PC-9 (cell line): ENCODE measurements around the gene S100A9. TPM values are rescaled to one million over a fixed set of nuclear protein-coding genes. Genes with fewer than 3 reads are reported as not detected.

Source experiments
- BruUV-seq: library from RNA; stranded (reverse); fragments of 400-500 nt; replicated peaks from 2 replicates; lab custom pipeline; 2021; lab: Mats Ljungman, UMichigan
- CTCF ChIA-PET: fragments of 300-600 bp; sonication (Branson Sonifier 250); formaldehyde crosslinking; loops from one replicate; lab custom pipeline; 2022; ENCODE audit warnings: antibody characterized with exemption; lab: Charles Lee
- POLR2A ChIA-PET: fragments of 300-600 bp; sonication (Branson Sonifier 250); formaldehyde crosslinking; loops from one replicate; lab custom pipeline; 2022; ENCODE audit warnings: antibody characterized with exemption; ENCODE audit not compliant: unreplicated experiment; lab: Charles Lee
- DNase-seq, 2 experiments: peaks; one replicate each; pipeline versions ENCODE4 v3.0.0 to v3.0.0-alpha.2; 2015 to 2022; ENCODE audit warnings: mixed read lengths in 1 of 2
- H2AFZ ChIP-seq: fragments of 200-600 bp; sonication (generic); 2 replicates; pipeline ENCODE4 v1.8.1; 2017; ENCODE audit warnings: antibody characterized with exemption
- H3F3A ChIP-seq: fragments of 200-600 bp; sonication (generic); 2 replicates; pipeline ENCODE4 v1.8.1; 2017; ENCODE audit warnings: antibody characterized with exemption, mild to moderate bottlenecking, low read depth; ENCODE audit not compliant: insufficient read depth
- H3K27ac ChIP-seq: fragments of 200-600 bp; sonication (generic); 2 replicates; pipeline ENCODE4 v1.6.1; 2016; ENCODE audit warnings: mixed run types
- H3K27me3 ChIP-seq: fragments of 200-600 bp; sonication (generic); 2 replicates; pipeline ENCODE4 v1.6.1; 2016; ENCODE audit warnings: low read depth, mixed run types; ENCODE audit not compliant: insufficient read depth
- H3K36me3 ChIP-seq: fragments of 200-600 bp; sonication (generic); 2 replicates; pipeline ENCODE4 v1.6.1; 2016; ENCODE audit warnings: low read depth, mixed run types
- H3K4me1 ChIP-seq: fragments of 200-600 bp; sonication (generic); replicated peaks from 2 replicates; pipeline ENCODE4 v1.6.1; 2016; ENCODE audit warnings: mixed run types; ENCODE audit not compliant: insufficient read depth
- H3K4me2 ChIP-seq: fragments of 200-600 bp; sonication (generic); 2 replicates; pipeline ENCODE4 v1.6.1; 2017; ENCODE audit warnings: mixed run types
- H3K4me3 ChIP-seq: fragments of 200-600 bp; sonication (generic); 2 replicates; pipeline ENCODE4 v1.6.1; 2016; ENCODE audit warnings: mixed run types
- H3K79me2 ChIP-seq: fragments of 200-600 bp; sonication (generic); 2 replicates; pipeline ENCODE4 v1.6.1; 2017; ENCODE audit warnings: low read depth, mixed run types
- H3K9me2 ChIP-seq: fragments of 200-600 bp; sonication (generic); 2 replicates; pipeline ENCODE4 v1.8.1; 2017; ENCODE audit warnings: mild to moderate bottlenecking; ENCODE audit not compliant: insufficient read depth
- H3K9me3 ChIP-seq: fragments of 200-600 bp; sonication (generic); 2 replicates; pipeline ENCODE4 v1.8.1; 2016; ENCODE audit warnings: low read depth; ENCODE audit not compliant: insufficient read depth
- H4K20me1 ChIP-seq: fragments of 200-600 bp; sonication (generic); 2 replicates; pipeline ENCODE4 v1.8.1; 2017; ENCODE audit not compliant: insufficient read depth
- CTCF ChIP-seq: fragments of 200-600 bp; sonication (generic); conservative IDR thresholded peaks from 2 replicates; pipeline ENCODE4 v1.6.1; 2017; ENCODE audit warnings: mixed run types, antibody characterized with exemption, mild to moderate bottlenecking, moderate library complexity
- EZH2 ChIP-seq: fragments of 200-600 bp; sonication (generic); IDR thresholded peaks from 2 replicates; pipeline ENCODE4 v1.8.0; 2017; ENCODE audit warnings: antibody characterized with exemption, low read depth
- intact Hi-C: fragments of 100-400 bp; cut with micrococcal nuclease; formaldehyde crosslinking; loops from one replicate; pipeline ENCODE4 v1.10.0; 2022; ENCODE audit not compliant: unreplicated experiment
- total RNA-seq: library from RNA; stranded (reverse); gene quantifications from 2 replicates; pipeline ENCODE4 v1.2.3, GENCODE V29; 2021

S100A9 gene
- total RNA-seq, 1 experiment from 2014 or later, result 4.3 TPM

- no peak overlapping the region for H2AFZ ChIP-seq
- no peak overlapping the region for H3K4me3 ChIP-seq
These were observed 7.2 kb upstream of the S100A9 start for GRCh38 chr1:153350321-153350957.

GRCh38 chr1:153352523-153352922, 5.1 kb upstream of the S100A9 start:
- no TSS peak for BruUV-seq
- peaks cover 3% of the 10 kb centered on the region; the same call in 1 of the 2 replicates for H3K9me3 ChIP-seq
- no peak overlapping the region for H3K4me2 ChIP-seq
- no peaks in the 10 kb centered on the region for H3K9me2 ChIP-seq
- no peak overlapping the region for H3K27ac ChIP-seq
- H3K36me3 ChIP-seq, result no peaks in the 10 kb centered on the region
- no peak for TF ChIP-seq EZH2
- peak; percentile 93 for TF ChIP-seq CTCF
- H3K4me3 ChIP-seq, result no peak overlapping the region
- peaks cover 8% of the 10 kb centered on the region; the same call in 1 of the 2 replicates for H3K27me3 ChIP-seq
- ChIA-PET POLR2A (no interaction called here), CTCF (interaction anchor here (0.6 to 1.5 kb wide), 4 partner anchors 143 to 224 kb away, joined by 3 to 5 read pairs (median 4); no protein-coding TSS in a partner anchor)
- DNase-seq, result peak; percentile 57 to 61
- H3F3A ChIP-seq, result peaks cover 31% of the 10 kb centered on the region
- no peaks in the 10 kb centered on the region for H3K79me2 ChIP-seq
- no peak overlapping the region for H2AFZ ChIP-seq
- no peaks in the 10 kb centered on the region for H4K20me1 ChIP-seq
- intact Hi-C loops, result loop anchor here (1.0 to 10.0 kb wide), 4 partner anchors 52 to 634 kb away; partner anchors contain the start of genes ILF2, NPR1, RAB13 and S100A2
- peaks cover 27% of the 10 kb centered on the region for H3K4me1 ChIP-seq

More at GRCh38 chr1:153350321-153350957, 7.2 kb upstream of the S100A9 start:
- intact Hi-C loops, result loop anchor here (5.0 to 10.0 kb wide), 2 partner anchors 217 to 324 kb away; partner anchors contain the start of genes ILF2, NPR1 and S100A2
- POLR2A ChIA-PET, result no interaction called here
- no peaks in the 10 kb centered on the region for H3K36me3 ChIP-seq
- BruUV-seq, result no TSS peak
- no peaks in the 10 kb centered on the region for H3K9me2 ChIP-seq
- H3K27me3 ChIP-seq, result peaks cover 11% of the 10 kb centered on the region; the same call in 1 of the 2 replicates
- H4K20me1 ChIP-seq, result no peaks in the 10 kb centered on the region
- H3K79me2 ChIP-seq, result no peaks in the 10 kb centered on the region
- H3K4me1 ChIP-seq, result peaks cover 9% of the 10 kb centered on the region; the same call in 1 of the 2 replicates
- no peak overlapping the region for H3K4me2 ChIP-seq
- no peaks in the 10 kb centered on the region; the same call in 1 of the 2 replicates for H3K9me3 ChIP-seq
- no peak for DNase-seq
- H3F3A ChIP-seq, result peaks cover 11% of the 10 kb centered on the region
- TF ChIP-seq EZH2 (no peak), CTCF (no peak)
- no peak overlapping the region for H3K27ac ChIP-seq
- CTCF ChIA-PET, result no interaction called here

- Histone ChIP-seq H3K4me3 (no peak overlapping the region), H3K27me3 (peaks cover 8% of the 10 kb centered on the region; the same call in 1 of the 2 replicates), H3K4me2 (no peak overlapping the region), H3K9me3 (peaks cover 3% of the 10 kb centered on the region; the same call in 1 of the 2 replicates), H3K4me1 (peaks cover 27% of the 10 kb centered on the region), H3K36me3 (peaks cover 3% of the 10 kb centered on the region; the same call in 1 of the 2 replicates), H3K79me2 (peaks cover 7% of the 10 kb centered on the region), H3K27ac (no peak overlapping the region), H2AFZ (no peak overlapping the region), H4K20me1 (no peaks in the 10 kb centered on the region), H3F3A (peaks cover 38% of the 10 kb centered on the region), H3K9me2 (no peaks in the 10 kb centered on the region)
- intact Hi-C loops, result loop anchor here (1.0 to 10.0 kb wide), 4 partner anchors 51 to 321 kb away; partner anchors contain the start of genes ILF2, NPR1 and S100A2
- ChIA-PET POLR2A (interaction anchor here (0.6 kb wide), 1 partner anchor 215 kb away, joined by 3 read pairs; no protein-coding TSS in a partner anchor), CTCF (interaction anchor here (0.6 to 2.4 kb wide), 6 partner anchors 12 to 344 kb away, joined by 3 to 9 read pairs (median 3); no protein-coding TSS in a partner anchor)
- BruUV-seq, result no TSS peak
- DNase-seq, result peak in 1 of 2 experiments; percentile 38
- TF ChIP-seq CTCF, result peak; percentile 80
- TF ChIP-seq EZH2, result no peak
These were observed 4.3 kb upstream of the S100A9 start for GRCh38 chr1:153353226-153353947.
